ENCODE results near the gene RNU7-1.

GRCh38 chr12:6925239-6925539 is 18.4 kb upstream of the RNU7-1 start:
- TF ChIP-seq EZH2 (IDR thresholded peaks at IDR 0.05; ENCODE audit: insufficient read depth, poor library complexity, severe bottlenecking) (no peak), EZH2phosphoT487 (IDR thresholded peaks at IDR 0.05; ENCODE audit: insufficient read depth, low read depth) (no peak)
